Measurements from ENCODE around the gene KLF11. TPM values are rescaled to one million over a fixed set of nuclear protein-coding genes. Genes with fewer than 3 reads are reported as not detected.
"Not testable (repeated sequence)": the region's sequence is repeated elsewhere in the genome, so short reads cannot be mapped to it uniquely, and the experiment has no call there.

The KLF11 gene
- total RNA-seq, 2 donors from 2014 or later = 9.3 to 13.1 TPM

- H3K4me1 ChIP-seq (ENCODE audit: control insufficient read depth, insufficient read depth, low read length) = no peaks in the 10 kb centered on the region
- no peak overlapping the region for H3K27ac Mint-ChIP-seq
- no peaks in the 10 kb centered on the region for H3K36me3 ChIP-seq (ENCODE audit: control insufficient read depth, insufficient read depth, low read length)
- no peaks in the 10 kb centered on the region for H3K36me3 Mint-ChIP-seq (ENCODE audit: low read depth)
- H3K9ac ChIP-seq (ENCODE audit: extremely low read depth, low read length, poor library complexity, severe bottlenecking) = no peak overlapping the region
- peaks cover 32% of the 10 kb centered on the region for H3K27me3 Mint-ChIP-seq (ENCODE audit: insufficient read depth)
- no peak for TF ChIP-seq CTCF (conservative IDR thresholded peaks at IDR 0.05)
- DNase-seq = no peak
- H3K27ac ChIP-seq (ENCODE audit: low read depth, low read length) = no peak overlapping the region
- H3K4me1 Mint-ChIP-seq = no peaks in the 10 kb centered on the region
- peaks cover 27% of the 10 kb centered on the region for H3K27me3 ChIP-seq (ENCODE audit: control insufficient read depth, insufficient read depth, low read length, poor library complexity, severe bottlenecking)
- WGBS, 2 experiments (ENCODE audit: insufficient coverage in 1 of 2, insufficient read length in 1 of 2) = 90 to 92% methylated on average over 7 to 8 of the region's 8 CpGs
- H3K9me3 Mint-ChIP-seq = peaks cover 8% of the 10 kb centered on the region
- no peaks in the 10 kb centered on the region for H3K9me3 ChIP-seq (ENCODE audit: control insufficient read depth, low read length)
- no peak overlapping the region for H3K4me3 ChIP-seq (ENCODE audit: low read length)
- H3K4me3 Mint-ChIP-seq = no peak overlapping the region
Observed at GRCh38 chr2:10087360-10087759, 44.0 kb downstream of the KLF11 start.

GRCh38 chr2:10089565-10090190, 46.3 kb downstream of the KLF11 start:
- Histone ChIP-seq H3K9me3 (ENCODE audit: control insufficient read depth, low read length) (no peaks in the 10 kb centered on the region), H3K4me1 (ENCODE audit: control insufficient read depth, insufficient read depth, low read length) (peaks cover 3% of the 10 kb centered on the region), H3K4me3 (ENCODE audit: low read length) (no peak overlapping the region), H3K27ac (ENCODE audit: low read depth, low read length) (no peak overlapping the region), H3K9ac (ENCODE audit: extremely low read depth, low read length, poor library complexity, severe bottlenecking) (no peak overlapping the region), H3K27me3 (ENCODE audit: control insufficient read depth, insufficient read depth, low read length, poor library complexity, severe bottlenecking) (peaks cover 5% of the 10 kb centered on the region), H3K36me3 (ENCODE audit: control insufficient read depth, insufficient read depth, low read length) (no peaks in the 10 kb centered on the region)
- Mint-ChIP-seq H3K4me3 (no peak overlapping the region), H3K36me3 (ENCODE audit: low read depth) (no peaks in the 10 kb centered on the region), H3K27me3 (ENCODE audit: insufficient read depth) (peaks cover 15% of the 10 kb centered on the region), H3K4me1 (peaks cover 5% of the 10 kb centered on the region), H3K27ac (no peak overlapping the region), H3K9me3 (peaks cover 8% of the 10 kb centered on the region)
- WGBS, 2 experiments (ENCODE audit: insufficient coverage in 1 of 2, insufficient read length in 1 of 2) = 47 to 57% methylated on average over 3 to 5 of the region's 5 CpGs
- no peak for DNase-seq
- TF ChIP-seq CTCF (conservative IDR thresholded peaks at IDR 0.05) = no peak

- no peaks in the 10 kb centered on the region for H3K9me3 ChIP-seq (ENCODE audit: control insufficient read depth, low read length)
- H3K4me3 ChIP-seq (ENCODE audit: low read length) = no peak overlapping the region
- TF ChIP-seq CTCF (conservative IDR thresholded peaks at IDR 0.05) = no peak
- WGBS, 2 experiments (ENCODE audit: insufficient coverage in 1 of 2, insufficient read length in 1 of 2) = 95% methylated on average over 27 to 52 of the region's 52 CpGs
- H3K4me3 Mint-ChIP-seq = no peak overlapping the region
- peaks cover 9% of the 10 kb centered on the region for H3K4me1 Mint-ChIP-seq
- H3K4me1 ChIP-seq (ENCODE audit: control insufficient read depth, insufficient read depth, low read length) = peaks cover 4% of the 10 kb centered on the region
- DNase-seq = no peak
- no peak overlapping the region for H3K27ac ChIP-seq (ENCODE audit: low read depth, low read length)
- peaks cover 18% of the 10 kb centered on the region for H3K27me3 Mint-ChIP-seq (ENCODE audit: insufficient read depth)
- H3K36me3 Mint-ChIP-seq (ENCODE audit: low read depth) = no peaks in the 10 kb centered on the region
- H3K36me3 ChIP-seq (ENCODE audit: control insufficient read depth, insufficient read depth, low read length) = no peaks in the 10 kb centered on the region
- H3K9me3 Mint-ChIP-seq = peaks cover 8% of the 10 kb centered on the region
- H3K9ac ChIP-seq (ENCODE audit: extremely low read depth, low read length, poor library complexity, severe bottlenecking) = no peak overlapping the region
- no peaks in the 10 kb centered on the region for H3K27me3 ChIP-seq (ENCODE audit: control insufficient read depth, insufficient read depth, low read length, poor library complexity, severe bottlenecking)
- H3K27ac Mint-ChIP-seq = no peak overlapping the region
Observed at GRCh38 chr2:10091182-10091888, 48.0 kb downstream of the KLF11 start.

- H3K4me1 Mint-ChIP-seq; H3K4me3 Mint-ChIP-seq; DNase-seq; H3K27ac Mint-ChIP-seq; H3K27ac ChIP-seq (ENCODE audit: low read depth, low read length); H3K9ac ChIP-seq (ENCODE audit: extremely low read depth, low read length, poor library complexity, severe bottlenecking); H3K36me3 ChIP-seq (ENCODE audit: control insufficient read depth, insufficient read depth, low read length); H3K4me1 ChIP-seq (ENCODE audit: control insufficient read depth, insufficient read depth, low read length); H3K27me3 ChIP-seq (ENCODE audit: control insufficient read depth, insufficient read depth, low read length, poor library complexity, severe bottlenecking); H3K9me3 Mint-ChIP-seq; H3K9me3 ChIP-seq (ENCODE audit: control insufficient read depth, low read length); H3K4me3 ChIP-seq (ENCODE audit: low read length); H3K36me3 Mint-ChIP-seq (ENCODE audit: low read depth): not testable (repeated sequence)
- peaks cover 18% of the 10 kb centered on the region for H3K27me3 Mint-ChIP-seq (ENCODE audit: insufficient read depth)
- 94 to 97% methylated on average over 2 of the region's 2 CpGs for whole genome bisulfite sequencing, 2 experiments (ENCODE audit: insufficient coverage in 1 of 2, insufficient read length in 1 of 2)
Observed at GRCh38 chr2:10091889-10092244, 48.5 kb downstream of the KLF11 start.
